Glomerular visceral epithelial cell (primary cell): ENCODE data around the gene AGAP1.

ENCODE experiments used
- DNase-seq: peaks from one replicate; pipeline ENCODE4 v3.0.0-alpha.2; 2016; ENCODE audit errors: extremely low spot score

The AGAP1 gene

DNA sequence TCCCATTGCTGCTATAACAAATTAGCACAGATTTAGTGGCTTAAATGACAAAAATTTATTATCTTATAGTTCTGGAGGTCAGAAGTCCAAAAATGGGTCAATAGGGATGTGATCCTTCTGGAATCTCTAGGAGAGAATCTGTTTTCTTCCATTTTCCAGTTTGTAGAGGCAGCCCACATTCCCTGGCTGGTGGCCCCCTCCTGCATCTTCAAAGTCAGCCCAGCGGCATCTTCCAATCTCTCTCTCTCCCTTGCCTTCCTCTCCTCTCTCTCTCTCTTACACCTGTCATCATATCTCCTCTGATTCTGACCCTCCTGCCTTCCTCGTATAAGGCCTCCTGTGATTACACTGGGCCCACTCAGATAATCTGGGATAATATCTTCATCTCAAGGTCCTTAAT is 3.9 kb upstream of the AGAP1 start:
- no peak for DNase-seq

DNA sequence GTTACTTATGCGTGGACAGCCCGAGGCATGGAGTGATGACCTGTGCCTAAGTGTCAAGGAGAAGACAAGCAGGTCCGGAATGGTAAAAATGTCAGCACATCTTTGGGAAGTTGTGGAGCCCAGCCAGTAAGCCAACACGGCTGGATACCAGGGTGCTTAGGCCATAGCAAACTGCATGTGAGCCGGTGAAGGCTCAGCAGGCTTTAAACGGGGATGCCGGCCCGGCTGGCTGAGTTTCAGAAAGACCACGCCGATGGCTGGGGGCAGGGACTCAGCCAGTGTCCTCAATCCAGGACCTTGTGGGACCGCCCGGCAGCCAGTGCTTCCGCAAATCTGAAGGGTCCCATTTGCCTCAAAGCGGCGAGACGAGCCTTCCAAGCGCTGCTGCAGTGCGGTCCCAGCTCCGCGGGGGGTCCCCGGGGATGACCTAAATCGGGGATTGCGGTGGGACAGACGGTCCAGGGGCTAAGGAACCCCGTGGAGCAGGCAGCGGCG is 946 bp upstream of the AGAP1 start:
- DNase-seq: no peak

DNA sequence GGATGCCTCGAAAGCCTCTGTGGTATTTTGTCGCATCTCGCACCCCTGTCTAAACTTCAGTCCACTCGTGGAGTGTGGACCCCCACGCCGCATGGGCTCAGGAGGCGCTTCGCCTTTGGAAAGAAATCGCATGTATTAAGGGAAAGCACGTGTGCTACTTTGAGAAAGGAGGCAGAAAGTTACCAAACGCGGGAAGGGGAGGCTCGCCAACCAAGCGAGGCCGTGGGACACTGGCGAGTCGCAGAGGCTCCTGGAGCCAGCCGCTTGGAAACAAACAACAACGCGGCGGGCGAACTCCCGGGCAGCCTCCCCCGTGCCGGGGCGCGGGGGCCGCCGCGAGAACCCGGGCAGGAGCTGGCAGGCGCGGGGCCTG is 455 bp upstream of the AGAP1 start:
- no peak for DNase-seq

DNA sequence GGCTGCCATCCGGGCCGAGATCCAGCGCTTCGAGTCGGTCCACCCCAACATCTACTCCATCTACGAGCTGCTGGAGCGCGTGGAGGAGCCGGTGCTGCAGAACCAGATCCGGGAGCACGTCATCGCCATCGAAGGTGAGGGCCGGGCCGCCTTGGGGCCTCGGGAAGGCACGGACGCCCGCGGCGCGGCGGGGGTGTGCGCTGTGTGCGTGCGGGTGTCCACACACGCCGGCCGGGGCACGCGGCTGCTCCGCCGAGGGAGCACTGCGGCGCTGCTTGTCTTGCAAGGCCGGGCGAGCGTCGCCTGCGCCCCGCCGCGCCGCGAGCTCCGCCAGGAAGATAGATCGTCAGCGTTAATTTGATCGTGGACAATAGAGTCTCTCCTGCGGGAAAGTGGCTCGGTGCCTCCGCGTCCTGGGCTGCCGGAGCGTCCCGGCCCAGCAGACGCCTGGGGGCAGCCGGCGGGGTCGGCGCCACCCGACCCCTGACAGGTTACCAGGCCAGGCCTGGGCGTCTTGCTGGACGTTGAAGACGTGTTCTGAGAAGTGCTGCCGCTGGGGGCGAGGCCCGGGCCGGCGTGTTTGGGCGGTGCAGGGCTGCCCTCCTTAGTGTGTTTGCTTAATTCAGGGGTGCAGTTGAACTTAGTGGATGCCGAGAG is 1.0 kb downstream of the AGAP1 start:
- peak; percentile 53 for DNase-seq

DNA sequence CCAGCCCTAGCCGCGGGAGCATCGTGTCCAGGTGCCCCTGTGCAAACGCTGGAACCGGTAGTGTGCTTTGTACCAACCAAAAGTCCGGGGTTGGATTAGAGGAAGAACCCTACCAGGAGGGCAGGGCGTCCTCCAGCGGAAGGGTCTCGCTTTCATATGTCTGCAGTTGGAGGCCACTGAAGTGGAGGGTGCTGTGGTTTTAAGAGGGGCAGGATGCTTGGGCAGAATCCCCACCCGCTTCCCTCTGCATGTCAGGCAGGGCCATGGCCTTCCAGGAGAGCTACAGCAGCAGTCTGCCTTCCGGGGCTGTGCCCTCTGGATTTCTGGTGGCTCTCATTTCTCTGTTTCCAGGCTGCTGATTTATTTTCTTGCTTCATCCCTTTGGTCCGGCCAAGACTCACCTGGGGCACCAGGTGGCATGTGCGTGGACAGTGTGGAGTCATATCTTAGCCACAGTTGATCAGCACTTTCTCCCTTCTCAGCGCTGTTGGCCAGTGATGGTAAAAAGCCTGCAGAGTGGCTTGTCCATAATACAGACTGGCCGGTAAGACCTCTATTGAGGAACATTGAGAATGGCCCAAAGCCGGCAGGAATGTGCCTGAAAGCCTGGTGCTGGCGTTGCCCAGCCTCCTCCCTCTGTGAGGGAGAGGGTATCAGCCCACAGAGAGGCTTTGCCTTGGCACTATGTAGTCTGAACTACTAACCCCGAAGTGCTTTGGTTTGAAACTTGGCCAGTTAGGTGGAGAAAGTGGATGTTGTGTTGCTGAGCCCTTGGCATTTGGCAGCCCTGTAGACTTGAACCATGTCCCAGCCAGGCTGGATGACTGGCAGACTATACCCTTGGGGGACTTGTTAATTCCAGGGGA is 1.8 kb downstream of the AGAP1 start:
- peak; percentile 23 for DNase-seq

DNA sequence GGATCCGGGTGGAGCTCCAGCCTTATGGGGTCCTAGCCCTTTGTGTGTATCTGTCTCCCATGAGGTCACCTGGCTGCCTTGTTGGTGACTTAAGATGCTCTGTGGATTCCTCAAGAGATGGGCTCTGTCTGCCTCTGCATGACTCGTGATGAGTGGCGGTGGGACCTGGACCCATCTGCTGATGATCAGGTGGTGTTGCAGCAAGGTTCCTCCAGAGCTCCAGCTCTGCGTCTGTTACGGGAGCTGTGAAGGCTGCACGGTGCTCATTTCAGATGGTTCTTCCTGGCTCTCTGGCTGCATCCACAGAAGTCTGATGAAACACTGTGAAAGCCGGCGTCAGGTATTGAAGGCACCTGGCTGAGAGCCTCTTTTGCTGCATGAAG is 2.4 kb downstream of the AGAP1 start:
- peak; percentile 54 for DNase-seq

DNA sequence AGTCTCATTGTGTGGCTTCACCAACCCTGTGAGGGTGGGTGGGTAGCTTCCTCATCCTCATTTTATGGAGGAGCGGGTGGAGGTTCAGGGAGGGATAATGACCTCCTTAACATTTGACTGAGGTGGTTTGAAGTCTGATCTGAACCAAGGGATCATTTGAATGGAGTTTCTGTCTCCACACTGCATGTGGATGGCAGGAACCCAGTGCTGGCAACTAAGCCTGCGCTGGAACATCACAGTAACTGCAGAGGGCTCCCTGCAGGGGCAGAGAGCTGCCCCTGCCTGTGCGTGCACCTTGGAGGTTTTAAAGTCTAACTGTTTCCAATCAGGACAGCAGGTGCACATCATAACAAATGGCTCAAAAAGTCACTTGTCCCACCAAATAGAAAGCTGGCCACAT is 3.3 kb downstream of the AGAP1 start:
- DNase-seq: no peak

- peak; percentile 29 for DNase-seq
These were observed 4.7 kb downstream of the AGAP1 start for GRCh38 chr2:235498541-235498940.

GRCh38 chr2:235498946-235499812 is 5.3 kb downstream of the AGAP1 start:
- DNase-seq: no peak

GRCh38 chr2:235500110-235500760 is 6.4 kb downstream of the AGAP1 start:
- DNase-seq: no peak

- peak; percentile 57 for DNase-seq
These were observed 7.2 kb downstream of the AGAP1 start for GRCh38 chr2:235500761-235501672.

- DNase-seq: no peak
These were observed 7.8 kb downstream of the AGAP1 start for GRCh38 chr2:235501673-235502031.

DNA sequence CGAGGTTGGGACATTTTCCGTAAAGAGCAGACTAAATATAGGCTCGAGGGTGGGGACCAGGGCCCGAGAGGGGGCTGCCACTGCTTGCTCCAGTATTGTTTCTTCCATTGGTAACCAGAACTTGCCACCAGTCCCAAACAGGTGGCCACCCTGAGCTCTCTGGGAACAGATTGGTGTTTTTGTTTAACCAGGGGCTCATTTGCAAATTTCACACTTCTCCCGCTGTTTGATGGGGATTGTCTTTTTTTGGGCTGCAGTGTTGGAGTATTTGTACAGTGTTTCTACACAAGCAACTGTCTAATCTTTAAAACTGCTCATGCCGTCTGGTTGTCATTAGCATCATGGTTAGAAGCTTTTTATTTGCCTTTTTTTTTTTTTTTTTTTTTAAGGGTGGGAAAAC is 8.5 kb downstream of the AGAP1 start:
- DNase-seq: no peak

DNA sequence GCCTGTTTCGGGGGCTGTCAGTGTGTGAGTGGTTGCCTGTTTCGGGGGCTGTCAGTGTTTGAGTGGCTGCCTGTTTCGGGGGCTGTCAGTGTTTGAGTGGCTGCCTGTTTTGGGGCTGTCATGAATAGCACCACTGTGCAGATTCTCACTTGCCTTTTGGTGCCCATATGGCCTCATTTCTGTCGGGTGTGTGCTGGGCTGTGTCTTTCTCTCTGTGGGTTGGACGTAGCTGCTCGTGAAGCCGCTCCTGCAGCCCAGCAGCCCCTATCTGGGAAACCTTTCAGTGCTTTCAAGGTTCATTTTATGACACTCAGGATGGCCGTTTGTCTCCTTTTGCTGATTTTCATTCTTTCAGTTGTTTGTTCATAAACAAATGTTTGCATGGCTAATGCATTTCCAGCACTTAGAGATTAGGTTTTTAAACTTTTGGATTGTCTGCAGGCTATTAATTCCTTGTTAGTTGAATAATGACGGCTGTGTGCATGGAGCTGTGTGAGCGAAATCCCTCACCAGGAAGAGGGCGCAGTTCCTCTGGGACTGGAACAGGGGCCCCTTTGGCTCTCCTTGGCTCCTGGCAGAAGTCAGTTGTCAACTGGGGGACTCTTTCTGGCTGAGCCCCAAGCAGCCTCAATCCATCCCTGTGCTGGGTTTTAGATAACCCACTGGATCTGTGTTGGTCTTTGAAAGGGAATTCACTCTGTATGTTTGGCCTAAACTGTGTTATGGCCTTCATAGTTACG is 10.8 kb downstream of the AGAP1 start:
- no peak for DNase-seq

GRCh38 chr2:235505181-235505741 is 11.4 kb downstream of the AGAP1 start:
- no peak for DNase-seq

DNA sequence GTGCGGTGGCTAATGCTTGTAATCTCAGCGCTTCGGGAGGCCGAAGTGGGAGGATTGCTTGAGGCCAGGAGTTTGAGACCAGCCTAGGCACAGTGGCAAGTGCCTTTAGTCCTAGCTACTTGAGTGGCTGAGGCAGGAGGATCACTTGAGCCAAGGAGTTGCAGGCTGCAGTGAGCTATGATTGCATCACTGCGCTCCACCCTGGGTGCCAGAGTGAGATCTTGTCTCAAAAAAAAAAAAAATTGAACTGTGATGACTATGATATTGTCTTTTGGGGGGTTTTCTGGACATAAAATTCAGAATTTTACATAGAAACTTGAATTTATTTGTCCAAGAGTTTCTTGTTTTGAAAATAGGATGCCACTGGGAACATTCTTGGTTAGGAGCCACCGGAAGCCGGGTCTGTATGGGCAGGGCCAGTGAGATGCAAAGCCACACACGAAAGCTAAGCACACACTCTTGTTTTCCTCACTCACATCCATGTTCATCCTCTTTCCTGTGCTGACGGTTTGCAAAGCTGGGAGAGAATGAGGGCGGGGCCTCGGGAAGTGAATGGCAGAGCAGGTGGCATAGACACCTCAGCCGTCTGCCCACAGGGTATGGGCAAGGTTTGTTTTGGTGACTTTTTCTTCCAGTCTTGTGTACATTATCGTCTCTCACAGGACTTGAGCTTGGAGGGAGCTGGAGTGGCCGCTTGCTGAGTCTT is 12.6 kb downstream of the AGAP1 start:
- DNase-seq: no peak

GRCh38 chr2:235506997-235507615 is 13.3 kb downstream of the AGAP1 start:
- DNase-seq: no peak

DNA sequence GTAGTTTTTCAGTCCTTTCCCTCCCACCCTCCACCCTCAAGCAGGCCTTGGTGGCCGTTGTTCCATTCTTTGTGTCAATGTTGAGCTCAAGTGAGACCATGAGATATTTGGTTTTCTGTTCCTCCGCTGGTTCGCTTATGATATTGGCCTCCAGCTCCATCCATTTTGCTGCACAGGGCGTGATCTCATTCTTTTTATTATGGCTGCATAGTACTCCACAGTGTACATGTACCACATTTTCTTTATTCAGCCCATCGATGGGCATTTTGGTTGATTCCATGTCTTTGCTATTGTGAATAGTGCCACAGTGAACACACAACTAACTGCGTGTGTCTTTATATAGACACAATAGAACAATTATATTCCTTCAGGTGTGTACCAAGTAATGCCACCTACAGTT is 14.1 kb downstream of the AGAP1 start:
- DNase-seq: no peak
